Limb (tissue), 2 donors: ENCODE results near the gene NYAP2.

Source experiments
- DNase-seq, 2 donors: peaks; one replicate each; pipeline ENCODE4 v3.0.0-alpha.2; 2016; ENCODE audit errors: extremely low spot score in 2 of 2

The NYAP2 gene

GRCh38 chr2:225484751-225485150, 85.2 kb downstream of the NYAP2 start:
- DNase-seq = no peak

DNA sequence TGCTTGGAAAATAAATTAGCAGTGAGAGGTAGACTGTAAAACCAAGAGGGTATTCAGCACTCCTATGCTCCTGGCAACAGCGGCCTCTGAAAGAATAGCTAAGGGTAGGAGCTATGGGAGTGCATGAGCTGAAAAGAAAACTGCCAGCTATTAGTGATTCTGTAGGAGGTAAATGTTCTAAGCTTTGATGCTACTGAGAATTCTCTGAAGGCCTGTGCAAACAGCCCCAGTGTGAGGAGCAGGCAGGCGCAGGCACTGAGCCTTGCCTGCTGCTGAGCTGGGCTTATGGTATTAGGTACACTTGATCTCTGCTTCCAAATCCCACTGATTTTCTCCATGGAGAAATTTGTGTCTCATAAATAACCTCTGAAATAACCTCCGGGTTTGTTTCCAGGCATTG, 86.7 kb downstream of the NYAP2 start:
- DNase-seq = no peak

DNA sequence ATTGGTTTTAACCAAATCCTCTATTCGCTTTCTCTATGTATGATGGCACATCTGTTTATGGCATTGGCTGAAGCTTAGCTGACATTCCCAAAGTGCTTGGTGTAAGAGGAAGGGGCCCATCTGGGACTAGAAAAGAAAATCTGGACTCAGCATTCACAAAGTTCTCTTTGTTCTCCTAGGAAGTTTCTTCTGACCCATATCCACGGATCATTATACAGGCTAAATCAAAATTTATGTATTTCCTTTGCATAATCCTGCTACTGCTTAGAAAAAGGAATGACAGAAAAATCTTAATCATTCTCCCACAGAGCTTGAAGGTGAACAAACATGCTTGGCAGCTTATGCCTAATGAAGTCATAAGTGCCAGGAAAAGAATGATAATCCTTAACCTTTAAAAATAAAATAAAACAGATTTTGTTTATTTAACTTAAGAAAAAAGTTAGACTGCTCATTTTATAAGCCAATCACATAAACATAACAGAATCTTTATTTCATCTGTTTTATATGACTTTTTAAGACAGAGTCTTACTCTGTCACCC, 88.4 kb downstream of the NYAP2 start:
- peak in 1 of 2 donors; percentile 13 for DNase-seq

DNA sequence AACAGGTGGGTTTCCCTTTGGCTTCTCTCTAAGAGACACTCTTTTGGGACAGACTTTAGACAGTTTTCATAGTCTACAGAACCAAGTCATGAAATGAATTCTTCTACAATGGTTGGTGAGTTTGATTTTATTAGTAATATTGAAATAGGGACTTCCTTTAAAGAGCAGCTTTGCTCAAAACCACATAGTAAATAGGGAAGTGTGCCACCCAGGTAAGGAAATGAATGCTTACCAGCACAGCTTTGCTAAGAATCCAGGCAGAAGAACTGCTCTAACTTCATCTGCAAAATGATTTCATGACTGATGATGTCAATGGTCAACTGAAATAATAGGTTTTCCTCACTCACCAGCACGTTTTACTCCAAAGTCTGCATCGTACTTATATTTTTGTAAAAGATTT, 89.2 kb downstream of the NYAP2 start:
- DNase-seq = no peak

- DNase-seq = no peak
Observed at GRCh38 chr2:225493420-225494099, 94.0 kb downstream of the NYAP2 start.

DNA sequence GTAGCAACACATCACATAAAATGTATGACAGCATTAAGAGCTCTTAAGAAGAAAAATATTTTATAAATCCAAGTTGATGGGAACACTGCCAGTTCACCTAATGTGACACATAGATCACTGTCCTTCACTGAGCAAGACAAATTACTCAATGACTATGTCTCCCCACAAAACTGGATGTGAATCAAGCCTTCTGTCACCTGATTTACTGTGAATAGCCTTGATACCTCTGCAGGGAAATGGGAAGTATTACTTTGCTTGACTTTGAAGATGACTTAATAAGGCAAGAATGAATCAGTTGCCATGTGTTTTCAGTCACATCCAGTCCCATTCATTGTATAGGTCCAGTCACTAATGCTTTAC, 94.6 kb downstream of the NYAP2 start:
- no peak for DNase-seq

GRCh38 chr2:225495706-225496105, 96.2 kb downstream of the NYAP2 start:
- no peak for DNase-seq

- DNase-seq = no peak
Observed at GRCh38 chr2:225496568-225496967, 97.1 kb downstream of the NYAP2 start.

DNA sequence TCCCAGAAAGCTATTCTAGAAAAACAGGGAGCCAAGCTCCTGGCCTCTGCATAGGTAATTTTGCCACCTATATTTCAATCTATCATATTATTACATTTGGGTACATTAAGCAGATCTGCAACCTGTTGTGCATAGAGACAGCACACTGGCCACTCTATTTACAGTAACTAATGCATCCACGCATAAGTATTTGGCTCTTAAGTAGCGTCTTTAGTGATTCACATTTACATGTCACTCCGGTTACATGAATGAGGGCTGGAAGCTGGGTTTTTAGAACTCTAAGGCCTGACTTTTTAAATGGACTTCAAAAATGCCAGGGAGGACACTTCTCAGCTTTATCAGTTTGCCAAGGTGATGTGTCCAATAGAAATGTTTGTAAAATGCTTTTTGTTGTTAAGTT, 97.7 kb downstream of the NYAP2 start:
- DNase-seq = no peak

- no peak for DNase-seq
Observed at GRCh38 chr2:225501022-225501421, 101.5 kb downstream of the NYAP2 start.

- DNase-seq = peak in 1 of 2 donors; percentile 21
Observed at GRCh38 chr2:225502971-225503370, 103.5 kb downstream of the NYAP2 start.

GRCh38 chr2:225510796-225511195, 111.3 kb downstream of the NYAP2 start:
- no peak for DNase-seq

GRCh38 chr2:225512469-225512868, 113.0 kb downstream of the NYAP2 start:
- DNase-seq = no peak

- no peak for DNase-seq
Observed at GRCh38 chr2:225512876-225513540, 113.5 kb downstream of the NYAP2 start.

- DNase-seq = no peak
Observed at GRCh38 chr2:225515033-225515432, 115.5 kb downstream of the NYAP2 start.

DNA sequence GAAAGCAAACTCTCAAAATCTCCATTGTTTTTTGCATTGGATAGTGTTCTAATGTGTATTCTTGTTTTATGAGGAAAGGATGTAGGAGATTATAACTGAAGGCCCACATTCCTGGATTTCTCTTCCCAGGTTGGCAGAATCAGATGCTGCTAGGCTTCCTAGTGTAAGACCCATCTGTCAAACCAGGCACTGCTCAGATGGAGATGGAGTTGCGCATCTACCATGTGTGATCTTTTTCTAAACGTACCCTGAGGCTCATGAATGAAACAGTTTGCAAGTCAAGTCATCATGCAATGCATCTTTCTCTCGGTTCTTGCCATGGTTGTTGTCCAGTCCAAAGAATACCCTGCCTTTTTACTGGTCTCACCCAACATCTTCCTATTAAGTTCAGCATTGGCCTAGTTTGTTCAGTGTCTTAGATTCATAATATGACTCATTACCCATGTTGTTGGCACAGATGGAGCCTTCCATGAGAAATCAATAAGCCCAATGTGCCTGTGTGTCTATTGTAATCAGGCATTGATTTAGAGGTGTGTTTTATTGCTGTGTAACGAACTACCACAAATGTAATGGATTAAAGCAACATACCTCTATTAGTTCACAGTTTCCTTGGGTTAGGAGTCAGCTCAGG, 127.4 kb downstream of the NYAP2 start:
- no peak for DNase-seq

- no peak for DNase-seq
Observed at GRCh38 chr2:225531559-225531958, 132.0 kb downstream of the NYAP2 start.

DNA sequence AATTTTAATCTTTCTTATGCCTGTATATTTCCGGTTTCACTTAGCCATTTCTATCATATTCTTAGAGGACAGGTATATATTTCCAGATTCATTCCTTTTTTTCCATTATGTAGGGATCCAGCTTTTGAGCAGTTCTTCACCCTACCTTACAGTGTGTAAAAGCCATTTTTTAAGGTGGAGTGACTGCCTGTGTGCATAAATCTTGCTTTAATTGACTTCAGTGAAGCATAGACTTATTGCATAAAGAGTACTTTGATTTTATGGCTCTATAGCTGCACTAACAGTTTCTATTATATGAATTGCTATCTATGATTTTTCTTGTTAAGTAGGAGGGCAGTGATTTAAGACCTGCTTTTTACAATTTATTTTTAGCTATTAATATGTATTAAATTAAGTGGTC, 132.6 kb downstream of the NYAP2 start:
- DNase-seq = no peak

DNA sequence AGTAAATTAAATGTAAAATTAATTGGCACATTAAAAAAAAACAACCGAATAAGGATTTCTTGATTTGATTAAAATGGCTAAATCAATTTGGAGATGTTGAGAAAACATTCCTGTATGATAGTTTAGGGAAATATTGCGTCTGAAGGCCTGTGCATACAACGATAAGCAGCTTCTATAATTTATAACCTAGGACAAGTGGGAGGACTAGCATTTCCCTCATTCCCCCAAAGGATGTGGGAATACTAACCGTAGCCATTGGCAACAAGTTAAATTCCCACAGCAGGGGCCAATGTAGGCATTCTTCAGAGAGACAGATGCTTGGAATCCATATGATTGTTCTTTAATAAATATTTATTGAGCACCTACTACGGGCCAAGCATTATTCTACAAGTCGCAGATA, 134.5 kb downstream of the NYAP2 start:
- no peak for DNase-seq

DNA sequence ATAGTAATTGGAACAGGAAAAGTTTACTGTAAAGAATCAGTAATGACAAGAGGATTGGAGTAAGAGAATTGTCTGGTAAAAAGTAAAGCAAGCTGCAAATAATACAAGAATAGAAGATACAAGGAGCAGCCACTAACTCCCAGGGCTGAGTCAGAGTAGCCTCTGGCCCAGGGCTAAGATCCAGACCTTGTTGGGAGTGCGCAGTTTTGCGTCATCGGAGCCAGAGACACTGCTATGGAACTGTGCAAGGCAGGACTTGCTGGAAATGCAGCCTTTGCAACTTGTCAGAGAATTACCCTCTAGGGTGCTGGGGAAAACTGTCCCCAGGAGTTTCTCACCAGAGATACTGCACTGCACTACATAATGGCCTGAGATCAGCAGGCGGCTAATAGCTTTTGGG, 135.2 kb downstream of the NYAP2 start:
- DNase-seq = no peak

DNA sequence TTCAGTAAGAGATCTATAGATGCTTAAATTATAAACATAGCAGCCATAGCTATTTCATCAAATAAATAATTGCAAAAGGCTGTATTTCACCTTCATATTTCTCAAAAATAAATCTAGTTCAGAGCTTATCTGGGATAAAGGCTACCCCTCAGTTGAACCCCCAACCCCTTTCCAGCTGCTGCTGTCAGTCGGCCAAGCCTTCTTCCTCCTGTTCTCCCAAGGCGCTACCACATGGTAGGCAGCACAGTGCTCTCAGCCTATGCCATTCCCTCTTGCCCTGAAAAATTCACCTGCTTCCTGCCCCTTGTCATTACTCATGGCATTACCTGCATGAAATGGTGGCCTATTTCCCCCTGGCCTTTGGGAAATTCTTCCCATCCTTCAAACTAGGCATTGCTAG, 136.5 kb downstream of the NYAP2 start:
- no peak for DNase-seq

DNA sequence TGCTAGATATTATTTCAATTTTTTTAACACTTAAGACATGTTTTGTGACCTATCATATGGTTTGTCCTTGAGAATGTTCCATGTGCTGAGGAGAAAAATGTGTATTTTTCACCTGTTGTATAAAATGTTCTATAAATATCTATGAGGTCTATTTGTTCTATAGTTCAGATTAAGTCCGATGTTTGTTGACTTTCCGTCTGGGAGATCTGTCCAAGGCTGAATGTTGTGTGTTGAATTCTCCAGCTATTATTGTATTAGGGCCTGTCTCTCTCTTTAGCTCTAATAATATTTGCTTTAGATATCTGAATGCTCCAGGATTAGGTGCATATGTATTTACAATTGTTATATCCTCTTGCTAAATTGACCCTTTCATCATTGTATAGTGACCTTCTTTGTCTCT, 144.1 kb downstream of the NYAP2 start:
- DNase-seq = no peak

GRCh38 chr2:225556461-225556860, 157.0 kb downstream of the NYAP2 start:
- no peak for DNase-seq
